GM18951 (cell line): ENCODE results near the gene TCEANC2.
"Not testable (repeated sequence)": the region's sequence is repeated elsewhere in the genome, so short reads cannot be mapped to it uniquely, and the experiment has no call there.

Experiments
- POLR2A ChIP-seq: IDR thresholded peaks from 4 replicates; pipeline ENCODE4 v1.6.1; 2011; ENCODE audit warnings: mild to moderate bottlenecking; ENCODE audit not compliant: insufficient read length, insufficient read depth; ENCODE audit errors: extremely low read depth
- in situ Hi-C: fragments of 300-500 bp; cut with MboI; formaldehyde crosslinking; loops from one replicate; pipeline ENCODE4 v1.12.0; 2022; ENCODE audit warnings: low sequenced_read_pairs, mixed read lengths, inconsistent platforms; ENCODE audit not compliant: unreplicated experiment

The TCEANC2 gene

DNA sequence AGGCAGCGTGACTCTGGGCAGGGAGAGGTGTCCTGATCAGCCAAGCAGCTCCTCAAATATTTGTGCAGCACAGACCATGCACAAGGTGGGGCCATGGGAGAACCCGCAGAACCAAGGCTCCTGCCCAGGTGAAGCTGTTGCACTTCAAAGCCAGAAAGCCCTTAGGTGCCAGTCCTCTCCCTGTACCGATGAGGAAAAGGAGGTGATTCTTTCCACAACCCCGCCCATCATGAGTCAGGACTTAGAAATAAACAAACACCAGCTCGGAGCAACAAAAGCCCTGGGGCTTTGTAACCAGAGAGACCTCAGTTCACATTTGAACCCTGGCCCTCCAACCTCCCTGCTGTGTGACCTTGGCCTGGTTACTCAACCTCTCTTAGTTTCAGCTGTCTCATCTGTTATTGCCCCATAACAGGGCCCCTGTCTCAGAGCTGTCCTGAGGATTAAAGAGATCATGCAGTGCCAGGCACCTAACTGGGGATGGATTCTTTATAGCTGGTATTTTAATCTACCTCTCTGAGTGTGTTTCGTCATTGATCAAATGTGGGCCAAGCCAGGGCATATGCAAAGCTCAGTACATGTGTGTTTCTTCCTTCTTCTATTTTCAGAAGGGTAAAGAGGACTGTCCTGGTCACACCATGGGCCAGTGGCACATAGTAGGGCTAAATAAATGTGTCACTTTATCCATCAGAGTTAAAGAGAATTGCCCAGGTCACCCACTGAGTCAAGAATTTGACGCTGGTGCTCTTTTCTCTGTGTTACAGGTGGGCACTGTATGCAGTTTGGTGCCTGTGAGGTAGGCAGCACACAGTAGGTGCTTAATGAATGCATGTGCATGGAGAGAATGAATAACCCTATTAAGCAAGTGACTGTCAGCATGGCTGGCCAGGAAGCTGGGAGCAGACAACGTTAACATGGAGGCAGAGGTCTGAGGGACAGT lies 36.8 kb upstream of the TCEANC2 start:
- in situ Hi-C loops = no loop called here
- no peak for TF ChIP-seq POLR2A

DNA sequence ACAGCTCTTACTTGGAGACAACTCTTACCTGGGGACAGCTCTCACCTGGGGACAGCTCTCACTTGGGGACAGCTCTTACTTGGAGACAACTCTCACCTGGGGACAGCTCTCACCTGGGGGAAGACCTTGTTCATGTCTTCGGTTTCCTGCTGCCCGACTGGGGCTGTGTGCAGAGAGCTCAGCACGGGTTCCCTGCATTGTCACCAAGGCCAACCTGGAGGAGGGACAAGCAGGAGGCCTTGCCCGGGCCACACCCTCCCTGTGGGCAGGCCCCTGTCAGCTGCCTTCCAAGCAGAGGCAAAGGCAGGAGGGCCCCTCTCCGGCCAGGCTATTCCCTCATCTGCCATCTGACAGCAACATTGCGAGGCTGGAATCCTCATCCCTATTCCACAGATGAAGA lies 35.4 kb upstream of the TCEANC2 start, which contains the start of gene LDLRAD1:
LDLRAD1 (minus strand) TSS at position 208 of the 400 bp plus-strand sequence; CDS start at position 134, 74 bp downstream.
- TF ChIP-seq POLR2A = no peak
- in situ Hi-C loops = no loop called here

DNA sequence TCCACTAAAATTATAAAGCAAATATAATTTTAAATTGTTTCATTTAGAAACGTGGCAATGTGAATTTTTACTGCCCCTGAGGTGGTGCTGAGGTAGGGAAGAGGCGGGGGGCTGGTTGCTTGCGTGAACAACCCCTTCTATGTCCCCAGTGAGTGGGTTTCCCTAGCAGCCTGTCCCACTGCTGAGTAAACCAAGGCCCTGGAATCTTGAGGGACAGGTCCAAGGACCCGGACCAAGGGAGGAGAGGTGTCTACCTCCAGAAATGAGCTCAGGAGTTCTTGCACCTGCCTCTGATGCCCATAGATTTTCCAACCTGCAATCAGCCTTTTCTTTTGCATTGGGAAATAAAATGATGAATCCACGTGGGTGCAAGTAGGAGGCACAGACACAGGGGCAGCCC lies 34.8 kb upstream of the TCEANC2 start:
- in situ Hi-C loops = no loop called here
- TF ChIP-seq POLR2A = no peak

DNA sequence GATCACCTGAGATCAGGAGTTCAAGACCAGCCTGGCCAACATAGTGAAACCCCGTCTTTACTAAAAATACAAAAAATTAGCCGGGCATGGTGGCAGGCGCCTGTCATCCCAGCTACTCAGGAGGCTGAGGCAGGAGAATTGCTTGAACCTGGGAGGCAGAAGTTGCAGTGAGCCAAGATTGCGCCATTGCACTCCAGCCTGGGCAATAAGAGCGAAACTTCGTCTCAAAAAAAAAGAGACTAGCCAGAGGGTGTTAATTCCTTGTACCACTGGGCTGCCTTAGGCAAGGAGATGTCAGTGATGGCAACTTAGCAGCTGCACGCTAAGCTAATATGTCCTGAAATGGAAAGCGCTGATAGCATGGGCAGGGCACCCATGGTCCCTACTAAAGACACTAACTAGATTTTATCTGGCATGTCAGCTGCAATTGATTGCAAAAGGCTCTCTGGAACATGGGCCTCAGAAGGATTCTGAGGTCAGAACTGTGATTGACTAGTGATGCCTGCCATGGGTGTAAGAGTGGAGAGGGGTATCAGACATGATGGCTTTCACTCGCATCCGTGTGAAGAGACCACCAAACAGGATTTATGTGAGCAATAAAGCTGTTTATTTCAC lies 33.7 kb upstream of the TCEANC2 start:
- in situ Hi-C loops = not testable (repeated sequence)

DNA sequence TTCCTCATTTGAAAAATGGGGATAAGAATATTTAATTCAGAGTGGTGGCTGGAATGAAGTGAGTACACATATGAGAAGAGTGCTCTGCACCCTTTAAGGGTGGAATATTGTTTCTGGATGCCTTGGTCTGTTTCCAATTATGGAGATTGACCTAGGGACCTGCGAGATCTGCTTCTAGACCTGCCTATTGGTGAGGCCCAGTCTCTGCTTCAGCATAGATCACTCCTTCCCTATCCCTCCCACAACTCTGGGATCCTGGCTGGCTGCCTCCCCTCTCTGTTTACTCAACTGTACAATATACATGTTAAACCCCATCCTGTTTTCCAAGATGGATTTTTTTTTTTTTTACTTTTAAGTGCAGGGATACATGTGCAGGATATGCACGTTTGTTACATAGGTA lies 29.1 kb upstream of the TCEANC2 start:
- TF ChIP-seq POLR2A = no peak
- in situ Hi-C loops = no loop called here

DNA sequence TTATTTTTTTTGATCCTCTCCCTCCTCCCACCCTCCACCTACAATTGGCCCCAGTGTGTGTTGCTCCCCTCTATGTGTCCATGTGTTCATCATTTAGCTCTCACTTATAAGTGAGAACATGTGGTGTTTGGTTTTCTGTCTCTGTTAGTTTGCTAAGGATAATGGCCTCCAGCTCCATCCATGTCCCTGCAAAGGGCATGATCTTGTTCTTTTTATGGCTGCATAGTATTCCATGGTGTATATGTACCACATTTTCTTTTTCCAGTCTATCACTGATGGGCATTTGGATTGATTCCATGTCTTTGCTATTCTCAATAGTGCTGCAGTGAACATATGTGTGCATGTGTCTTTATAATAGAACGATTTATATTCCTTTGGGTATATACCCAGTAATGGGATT lies 28.6 kb upstream of the TCEANC2 start:
- in situ Hi-C loops = not testable (repeated sequence)

DNA sequence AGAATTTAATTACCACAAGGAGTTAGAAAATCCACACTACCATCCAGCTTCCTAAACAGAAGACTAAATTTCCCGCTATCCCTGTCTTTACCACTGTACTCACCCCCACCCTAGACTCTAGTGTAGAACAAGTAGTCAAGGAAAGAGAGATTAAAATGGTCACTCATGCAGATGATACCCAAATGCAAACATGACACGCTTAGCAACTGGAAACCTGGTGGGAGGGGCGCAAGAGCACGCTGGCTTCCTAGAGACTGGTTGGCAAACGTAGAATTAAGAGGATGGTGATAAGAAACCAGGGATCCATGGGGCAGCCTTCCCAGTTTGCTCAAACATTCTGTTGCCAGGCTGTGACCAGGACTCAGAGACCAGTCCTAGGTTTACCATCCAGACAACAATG lies 25.6 kb upstream of the TCEANC2 start:
- no peak for TF ChIP-seq POLR2A
- in situ Hi-C loops = no loop called here

DNA sequence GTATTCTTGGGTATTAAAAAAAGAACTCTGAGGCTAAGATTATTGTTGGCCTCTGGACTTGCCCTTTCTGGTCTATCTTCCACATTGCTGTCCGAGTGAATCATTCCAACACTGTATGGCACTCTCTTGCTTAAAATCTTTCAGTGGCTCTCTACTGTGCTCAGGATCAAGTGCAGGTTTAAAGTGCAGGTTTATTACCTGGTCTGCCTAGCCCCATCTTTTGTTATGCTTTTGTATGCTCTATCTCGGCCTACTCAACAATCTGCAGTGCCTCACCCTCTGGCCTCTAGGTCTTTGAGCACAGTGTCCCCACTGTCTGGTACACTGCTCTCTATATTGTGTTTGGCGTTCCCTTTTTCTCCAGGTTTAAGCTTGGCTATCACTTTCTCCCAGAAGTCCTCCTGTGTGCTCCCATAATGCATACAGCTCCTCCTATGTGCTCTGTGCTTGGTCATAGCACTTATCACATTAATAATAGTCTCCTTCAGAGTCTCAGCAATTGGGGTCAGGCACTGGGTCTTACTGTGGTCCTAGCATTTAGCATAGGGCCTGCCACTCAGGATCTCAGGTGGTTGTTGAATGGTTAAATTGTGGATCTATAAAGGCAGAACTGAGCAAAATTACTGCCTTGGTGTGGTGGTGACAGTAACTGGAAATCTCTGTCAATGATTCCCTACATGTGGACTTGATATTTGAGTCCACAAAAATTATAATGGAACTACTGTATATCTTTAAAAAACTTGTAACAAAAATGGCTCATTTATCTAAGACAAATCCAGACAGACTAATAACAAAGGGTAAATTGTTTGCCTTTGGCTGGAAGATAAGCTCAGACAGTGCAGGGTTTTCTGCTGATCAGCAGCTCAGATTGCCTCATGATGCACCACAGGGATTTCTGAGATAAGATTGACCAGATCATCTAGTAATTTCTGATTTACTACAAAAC lies 24.8 kb upstream of the TCEANC2 start:
- no peak for TF ChIP-seq POLR2A
- in situ Hi-C loops = no loop called here

DNA sequence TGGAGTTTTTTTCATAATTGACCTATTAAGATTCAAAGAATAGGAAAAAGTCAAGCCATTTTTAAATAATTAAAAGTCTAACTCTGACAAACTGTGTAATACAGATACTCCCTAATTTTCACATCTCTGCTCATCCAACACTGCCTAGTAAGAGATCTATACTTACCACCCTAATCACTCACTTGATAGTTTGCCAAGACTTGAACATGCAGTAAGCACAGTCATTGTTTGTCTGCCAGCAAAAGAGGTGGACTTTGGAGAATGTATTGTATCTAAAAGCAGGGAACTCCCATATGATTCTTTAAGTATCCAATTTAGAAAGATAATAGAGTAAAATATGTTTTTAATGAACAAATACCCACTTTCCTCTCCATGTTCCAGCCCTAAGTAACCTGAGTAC lies 15.9 kb upstream of the TCEANC2 start:
- no peak for TF ChIP-seq POLR2A
- in situ Hi-C loops = no loop called here

DNA sequence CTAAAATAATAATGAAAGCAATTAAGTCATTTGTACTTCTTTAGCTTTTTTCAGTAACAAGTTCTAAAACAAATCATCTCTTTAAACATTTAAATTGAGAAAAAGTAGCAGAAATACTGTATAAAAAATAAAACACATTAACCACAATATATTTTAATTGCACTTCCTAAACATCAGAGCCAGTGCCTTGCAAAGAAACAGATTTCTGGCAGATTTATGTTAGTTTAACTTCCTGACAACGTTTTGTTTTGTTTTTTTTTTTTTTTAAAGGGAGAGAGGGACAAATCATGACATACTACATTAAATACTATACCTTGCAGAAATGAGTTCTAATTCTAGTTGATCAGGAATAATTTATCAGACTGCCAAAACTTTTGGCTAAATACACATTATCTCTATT lies 11.6 kb upstream of the TCEANC2 start:
- TF ChIP-seq POLR2A = no peak
- in situ Hi-C loops = no loop called here

DNA sequence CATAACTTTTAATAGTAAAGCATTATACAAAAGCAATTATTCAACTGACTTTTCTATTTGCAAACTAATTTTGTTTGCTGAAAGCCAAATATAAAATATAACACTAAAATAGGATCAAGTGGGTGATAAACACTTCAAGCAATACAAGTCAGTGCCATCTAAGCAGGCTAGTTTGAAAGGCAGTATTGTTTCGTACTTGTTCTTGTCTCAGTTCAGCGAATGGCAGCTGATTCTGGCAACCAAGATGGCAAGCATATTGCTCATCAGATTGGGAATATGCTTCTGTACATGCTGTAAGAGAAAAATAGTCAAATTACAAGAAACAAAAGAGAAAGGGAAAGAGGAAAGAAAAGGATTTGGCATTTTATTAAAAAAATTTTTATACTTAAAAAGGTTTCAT lies 7.9 kb upstream of the TCEANC2 start:
- no peak for TF ChIP-seq POLR2A
- in situ Hi-C loops = no loop called here

DNA sequence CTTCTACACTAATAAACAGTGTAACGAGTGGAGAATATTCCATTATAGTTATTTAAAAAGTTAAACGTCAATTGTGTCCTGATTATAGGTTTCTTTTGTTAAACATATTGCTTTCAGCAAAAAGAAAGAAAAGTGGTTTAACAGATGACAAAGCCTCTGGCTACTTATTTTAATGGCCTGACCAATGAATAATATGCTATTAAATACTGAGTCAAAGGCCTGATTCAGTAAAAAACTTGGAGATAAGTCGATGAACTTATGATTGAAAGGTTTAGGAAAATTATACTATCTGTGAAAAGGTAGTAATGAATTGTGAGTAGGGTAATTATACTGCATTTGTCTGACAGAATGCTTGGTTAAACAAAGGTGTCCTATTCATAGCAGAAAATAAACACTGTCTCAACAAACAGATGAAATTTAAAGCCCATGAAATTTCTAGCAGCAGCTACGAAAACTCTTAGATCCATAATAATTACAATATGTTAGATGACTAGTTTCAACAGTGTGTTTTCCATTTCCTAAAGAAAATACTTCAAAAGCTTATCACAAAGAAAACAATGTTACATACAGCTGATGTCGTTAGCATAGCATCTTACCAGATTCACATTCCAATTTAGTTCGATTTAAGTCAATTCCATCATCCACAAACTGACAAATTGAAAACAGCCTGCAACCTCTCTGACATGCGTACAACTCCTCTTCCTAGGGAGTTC lies 6.6 kb upstream of the TCEANC2 start:
- in situ Hi-C loops = no loop called here

DNA sequence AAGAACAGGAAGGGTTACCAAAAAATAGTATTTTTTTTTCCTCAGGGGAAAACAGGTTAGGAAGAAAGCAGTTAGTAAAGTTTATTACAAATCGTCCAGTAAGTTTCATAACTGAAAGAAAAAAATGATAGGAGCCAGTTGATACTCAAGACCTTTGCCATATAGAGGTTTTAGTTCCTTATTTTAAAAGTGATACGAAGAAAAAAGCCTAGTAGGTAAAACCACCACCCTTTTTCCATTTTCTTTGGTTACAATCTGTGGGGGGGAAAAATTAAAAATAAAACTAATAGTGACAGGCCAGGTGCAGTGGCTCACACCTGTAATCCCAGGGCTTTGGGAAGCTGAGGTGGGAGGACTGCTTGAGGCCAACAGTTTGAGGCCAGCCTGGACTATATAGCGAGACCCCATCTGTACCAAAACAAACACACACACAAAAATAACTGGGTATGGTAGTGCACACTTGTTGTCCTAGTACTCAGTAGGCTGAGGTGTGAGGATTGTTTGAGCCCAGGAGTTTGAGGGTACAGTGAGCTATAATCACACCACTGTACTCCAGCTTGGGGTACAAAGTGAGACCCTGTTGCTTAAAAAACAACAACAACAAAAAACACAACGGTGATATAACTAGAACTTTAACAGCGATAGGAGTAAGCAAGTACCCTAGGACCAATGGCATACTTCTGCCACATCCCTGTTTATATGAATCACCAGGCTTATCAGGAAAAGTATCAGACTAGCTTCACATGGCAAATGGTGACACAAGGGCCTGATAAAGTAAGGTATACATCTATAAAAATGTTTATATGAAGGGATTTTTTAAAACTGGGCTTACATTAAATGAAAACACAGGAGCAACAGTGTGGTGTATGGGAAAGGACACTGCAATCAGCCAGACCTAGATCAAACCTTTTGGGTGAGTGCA lies 5.8 kb upstream of the TCEANC2 start:
- in situ Hi-C loops = no loop called here
- TF ChIP-seq POLR2A = no peak

More for the DNA sequence above, 6.6 kb upstream of the TCEANC2 start:
- no peak for TF ChIP-seq POLR2A

DNA sequence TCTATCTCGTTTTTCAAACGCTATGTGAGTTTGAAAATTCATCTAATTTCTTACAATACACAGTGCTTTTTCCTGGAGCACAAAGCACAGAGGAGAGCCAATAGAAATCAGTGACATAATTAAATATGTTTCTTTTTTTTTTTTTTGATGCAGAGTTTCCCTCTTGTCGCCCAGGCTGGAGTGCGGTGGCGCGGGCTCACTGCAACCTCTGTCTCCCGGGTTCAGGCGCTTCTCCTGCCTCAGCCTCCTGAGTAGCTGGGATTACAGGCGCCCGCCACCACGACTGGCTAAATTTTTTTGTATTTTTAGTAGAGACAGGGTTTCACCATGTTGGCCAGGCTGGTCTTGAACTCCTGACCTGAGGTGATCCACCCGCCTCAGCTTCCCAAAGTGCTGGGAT lies 3.0 kb upstream of the TCEANC2 start:
- in situ Hi-C loops = not testable (repeated sequence)
